ENCODE measurements around the gene TBC1D30. TPM values are rescaled to one million over a fixed set of nuclear protein-coding genes. Genes with fewer than 3 reads are reported as not detected.

Gene TBC1D30
- total RNA-seq, 1 experiment from 2014 or later: 21.4 TPM

GRCh38 chr12:64900540-64900939 lies 76.1 kb downstream of the TBC1D30 start:
- no peak overlapping the region for H3K27ac Mint-ChIP-seq (ENCODE audit: unreplicated experiment)
- no peaks in the 10 kb centered on the region for H3K36me3 Mint-ChIP-seq (ENCODE audit: insufficient read depth, unreplicated experiment)
- CTCF ChIA-PET: no interaction called here

GRCh38 chr12:64903479-64904152 lies 79.2 kb downstream of the TBC1D30 start:
- TF ChIP-seq, protein P1, sequence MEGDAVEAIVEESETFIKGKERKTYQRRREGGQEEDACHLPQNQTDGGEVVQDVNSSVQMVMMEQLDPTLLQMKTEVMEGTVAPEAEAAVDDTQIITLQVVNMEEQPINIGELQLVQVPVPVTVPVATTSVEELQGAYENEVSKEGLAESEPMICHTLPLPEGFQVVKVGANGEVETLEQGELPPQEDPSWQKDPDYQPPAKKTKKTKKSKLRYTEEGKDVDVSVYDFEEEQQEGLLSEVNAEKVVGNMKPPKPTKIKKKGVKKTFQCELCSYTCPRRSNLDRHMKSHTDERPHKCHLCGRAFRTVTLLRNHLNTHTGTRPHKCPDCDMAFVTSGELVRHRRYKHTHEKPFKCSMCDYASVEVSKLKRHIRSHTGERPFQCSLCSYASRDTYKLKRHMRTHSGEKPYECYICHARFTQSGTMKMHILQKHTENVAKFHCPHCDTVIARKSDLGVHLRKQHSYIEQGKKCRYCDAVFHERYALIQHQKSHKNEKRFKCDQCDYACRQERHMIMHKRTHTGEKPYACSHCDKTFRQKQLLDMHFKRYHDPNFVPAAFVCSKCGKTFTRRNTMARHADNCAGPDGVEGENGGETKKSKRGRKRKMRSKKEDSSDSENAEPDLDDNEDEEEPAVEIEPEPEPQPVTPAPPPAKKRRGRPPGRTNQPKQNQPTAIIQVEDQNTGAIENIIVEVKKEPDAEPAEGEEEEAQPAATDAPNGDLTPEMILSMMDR (IDR thresholded peaks at IDR 0.05; ENCODE audit: unreplicated experiment): no peak
- no peaks in the 10 kb centered on the region for H3K27me3 Mint-ChIP-seq (ENCODE audit: unreplicated experiment)
- CTCF ChIA-PET: no interaction called here
- H3K27ac Mint-ChIP-seq (ENCODE audit: unreplicated experiment): no peak overlapping the region
- H3K4me3 Mint-ChIP-seq (ENCODE audit: low read depth, unreplicated experiment): no peak overlapping the region
- intact Hi-C loops (cut with micrococcal nuclease; ENCODE audit: unreplicated experiment): no loop called here
- DNase-seq: no peak
- no TSS peak for BruUV-seq (replicated peaks)
- no peaks in the 10 kb centered on the region for H3K4me1 Mint-ChIP-seq (ENCODE audit: low read depth, unreplicated experiment)
- H3K9me3 Mint-ChIP-seq (ENCODE audit: low read depth, unreplicated experiment): no peaks in the 10 kb centered on the region
- no peaks in the 10 kb centered on the region for H3K36me3 Mint-ChIP-seq (ENCODE audit: insufficient read depth, unreplicated experiment)

More at GRCh38 chr12:64900540-64900939, 76.1 kb downstream of the TBC1D30 start:
- BruUV-seq (replicated peaks): no TSS peak
- TF ChIP-seq, protein P1 (IDR thresholded peaks at IDR 0.05; ENCODE audit: unreplicated experiment): no peak
- Mint-ChIP-seq H3K4me3 (ENCODE audit: low read depth, unreplicated experiment) (no peak overlapping the region), H3K27me3 (ENCODE audit: unreplicated experiment) (no peaks in the 10 kb centered on the region), H3K9me3 (ENCODE audit: low read depth, unreplicated experiment) (no peaks in the 10 kb centered on the region), H3K4me1 (ENCODE audit: low read depth, unreplicated experiment) (no peaks in the 10 kb centered on the region)
- DNase-seq: no peak
- intact Hi-C loops (cut with micrococcal nuclease; ENCODE audit: unreplicated experiment): no loop called here

DNA sequence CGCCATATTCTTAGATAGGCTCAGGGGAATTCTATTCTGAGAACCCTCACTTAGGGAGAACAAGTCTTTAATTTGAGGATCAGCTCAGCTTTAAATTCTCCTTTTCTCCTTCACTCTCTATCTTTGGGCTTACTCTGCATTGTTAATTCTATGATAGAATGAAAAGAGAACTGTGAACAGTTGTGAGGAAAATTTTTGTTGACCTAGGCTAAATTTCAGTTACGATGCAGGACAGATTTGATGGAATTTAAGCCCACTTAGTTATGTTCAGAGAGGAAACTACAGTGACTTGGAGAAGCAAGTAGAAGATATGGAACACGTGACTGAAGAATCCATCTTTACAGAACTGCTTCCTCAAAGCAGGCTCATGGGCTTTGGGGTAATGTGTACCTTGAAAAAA lies 82.7 kb downstream of the TBC1D30 start:
- H3K36me3 Mint-ChIP-seq (ENCODE audit: insufficient read depth, unreplicated experiment): no peaks in the 10 kb centered on the region
- no TSS peak for BruUV-seq (replicated peaks)
- H3K27ac Mint-ChIP-seq (ENCODE audit: unreplicated experiment): no peak overlapping the region
- no peaks in the 10 kb centered on the region for H3K27me3 Mint-ChIP-seq (ENCODE audit: unreplicated experiment)
- H3K4me1 Mint-ChIP-seq (ENCODE audit: low read depth, unreplicated experiment): no peaks in the 10 kb centered on the region
- no peak for DNase-seq
- intact Hi-C loops (cut with micrococcal nuclease; ENCODE audit: unreplicated experiment): no loop called here
- CTCF ChIA-PET: no interaction called here
- H3K9me3 Mint-ChIP-seq (ENCODE audit: low read depth, unreplicated experiment): no peaks in the 10 kb centered on the region
- TF ChIP-seq, protein P1 (IDR thresholded peaks at IDR 0.05; ENCODE audit: unreplicated experiment): no peak
- H3K4me3 Mint-ChIP-seq (ENCODE audit: low read depth, unreplicated experiment): no peak overlapping the region

GRCh38 chr12:64909124-64909523 lies 84.7 kb downstream of the TBC1D30 start:
- H3K4me1 Mint-ChIP-seq (ENCODE audit: low read depth, unreplicated experiment): peaks cover 9% of the 10 kb centered on the region
- no peaks in the 10 kb centered on the region for H3K36me3 Mint-ChIP-seq (ENCODE audit: insufficient read depth, unreplicated experiment)
- no peak overlapping the region for H3K4me3 Mint-ChIP-seq (ENCODE audit: low read depth, unreplicated experiment)
- DNase-seq: no peak
- no peak overlapping the region for H3K27ac Mint-ChIP-seq (ENCODE audit: unreplicated experiment)
- H3K9me3 Mint-ChIP-seq (ENCODE audit: low read depth, unreplicated experiment): no peaks in the 10 kb centered on the region
- BruUV-seq (replicated peaks): no TSS peak
- CTCF ChIA-PET: no interaction called here
- intact Hi-C loops (cut with micrococcal nuclease; ENCODE audit: unreplicated experiment): no loop called here
- H3K27me3 Mint-ChIP-seq (ENCODE audit: unreplicated experiment): no peaks in the 10 kb centered on the region
- TF ChIP-seq, protein P1 (IDR thresholded peaks at IDR 0.05; ENCODE audit: unreplicated experiment): no peak

All from Calu3 (cell line).